Colonic mucosa (tissue), 4 donors: Measurements from ENCODE around the gene RASA1. TPM values are rescaled to one million over a fixed set of nuclear protein-coding genes. Genes with fewer than 3 reads are reported as not detected.

ENCODE experiments used
- DNase-seq: peaks from one replicate; pipeline ENCODE4 v3.0.0-alpha.2; 2020
- H3K27ac ChIP-seq: fragments of 200-600 bp; one replicate; pipeline ENCODE4 v1.8.0; 2021
- H3K27me3 ChIP-seq: fragments of 200-600 bp; one replicate; pipeline ENCODE4 v1.8.0; 2021
- H3K36me3 ChIP-seq: fragments of 200-600 bp; one replicate; pipeline ENCODE4 v1.8.0; 2021
- H3K4me1 ChIP-seq: fragments of 200-600 bp; one replicate; pipeline ENCODE4 v1.8.0; 2021; ENCODE audit warnings: mild to moderate bottlenecking
- H3K4me3 ChIP-seq: fragments of 200-600 bp; one replicate; pipeline ENCODE4 v1.8.0; 2021
- H3K9ac ChIP-seq, 2 donors: one replicate each; pipeline ENCODE4 v1.7.0; 2013; ENCODE audit warnings: control low read depth in 2 of 2, low read depth in 2 of 2, low read length in 2 of 2
- H3K9me3 ChIP-seq: fragments of 200-600 bp; one replicate; pipeline ENCODE4 v1.8.0; 2021
- intact Hi-C: fragments of 100-400 bp; cut with DNase I; formaldehyde crosslinking; loops from one replicate; pipeline ENCODE4 v1.14.1; 2022
- total RNA-seq, 2 donors: library from RNA; stranded (reverse); fragmentation: NEBNext Ultra II Directional in 1 of 2; extraction: Animal tissue kit (Norgen Biotek cat#: 25700) in 1 of 2; gene quantifications; one replicate each; pipeline ENCODE4 v1.2.1, GENCODE V29; 2021
- TF ChIP-seq, protein P1 (sequence below): fragments of 200-600 bp; IDR thresholded peaks from one replicate; pipeline ENCODE4 v1.8.0; 2022; ENCODE audit warnings: antibody characterized with exemption, mild to moderate bottlenecking
- donor health status: healthy.
- donor health status: DM: no; HTN: no; CAD: no.
- donor health status: DM: no; HTN: no; CAD: no.

RASA1 gene
- total RNA-seq, 2 donors from 2014 or later = 24.1 to 28.8 TPM

DNA sequence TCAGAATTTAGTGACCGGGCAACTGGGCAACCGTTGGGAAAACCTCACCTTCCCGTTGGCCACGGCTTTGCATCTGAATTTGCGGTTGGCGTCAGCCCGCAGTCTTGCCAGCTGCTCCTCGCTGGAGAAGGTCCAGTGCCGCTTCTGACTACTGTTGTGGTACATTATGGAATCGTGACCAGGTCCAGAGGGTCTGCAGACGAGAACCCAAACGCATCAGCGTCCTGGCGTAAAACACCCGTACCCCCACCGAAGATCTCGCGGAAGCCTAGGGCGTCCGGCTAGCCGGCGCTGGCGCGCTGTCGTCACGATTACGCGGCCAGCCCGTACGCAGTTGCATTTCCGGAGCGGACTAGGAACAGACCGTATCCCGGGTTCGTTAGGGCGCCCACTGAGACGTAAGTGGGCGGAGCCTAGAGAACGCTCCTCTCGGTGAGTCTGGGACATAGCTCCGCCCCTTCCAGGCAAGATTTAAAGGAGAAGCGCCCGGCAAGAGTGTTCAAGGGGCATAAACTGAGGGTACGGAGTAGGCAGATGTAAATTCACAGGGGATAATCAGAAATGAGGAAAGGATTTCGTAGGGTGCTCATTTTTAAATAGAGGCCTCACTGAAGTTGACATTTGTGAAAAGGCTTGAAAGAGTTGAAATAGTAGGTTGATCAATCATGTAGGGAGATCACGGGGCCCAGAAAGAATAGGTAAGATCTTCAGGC, 145.1 kb downstream of the RASA1 start, which contains the start of gene CCNH:
TSS of gene CCNH (minus strand) at position 301 of the 713 bp plus-strand sequence. CDS start at position 165, 136 bp downstream.
- intact Hi-C loops = no loop called here
- TF ChIP-seq, protein P1, sequence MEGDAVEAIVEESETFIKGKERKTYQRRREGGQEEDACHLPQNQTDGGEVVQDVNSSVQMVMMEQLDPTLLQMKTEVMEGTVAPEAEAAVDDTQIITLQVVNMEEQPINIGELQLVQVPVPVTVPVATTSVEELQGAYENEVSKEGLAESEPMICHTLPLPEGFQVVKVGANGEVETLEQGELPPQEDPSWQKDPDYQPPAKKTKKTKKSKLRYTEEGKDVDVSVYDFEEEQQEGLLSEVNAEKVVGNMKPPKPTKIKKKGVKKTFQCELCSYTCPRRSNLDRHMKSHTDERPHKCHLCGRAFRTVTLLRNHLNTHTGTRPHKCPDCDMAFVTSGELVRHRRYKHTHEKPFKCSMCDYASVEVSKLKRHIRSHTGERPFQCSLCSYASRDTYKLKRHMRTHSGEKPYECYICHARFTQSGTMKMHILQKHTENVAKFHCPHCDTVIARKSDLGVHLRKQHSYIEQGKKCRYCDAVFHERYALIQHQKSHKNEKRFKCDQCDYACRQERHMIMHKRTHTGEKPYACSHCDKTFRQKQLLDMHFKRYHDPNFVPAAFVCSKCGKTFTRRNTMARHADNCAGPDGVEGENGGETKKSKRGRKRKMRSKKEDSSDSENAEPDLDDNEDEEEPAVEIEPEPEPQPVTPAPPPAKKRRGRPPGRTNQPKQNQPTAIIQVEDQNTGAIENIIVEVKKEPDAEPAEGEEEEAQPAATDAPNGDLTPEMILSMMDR = no peak

DNA sequence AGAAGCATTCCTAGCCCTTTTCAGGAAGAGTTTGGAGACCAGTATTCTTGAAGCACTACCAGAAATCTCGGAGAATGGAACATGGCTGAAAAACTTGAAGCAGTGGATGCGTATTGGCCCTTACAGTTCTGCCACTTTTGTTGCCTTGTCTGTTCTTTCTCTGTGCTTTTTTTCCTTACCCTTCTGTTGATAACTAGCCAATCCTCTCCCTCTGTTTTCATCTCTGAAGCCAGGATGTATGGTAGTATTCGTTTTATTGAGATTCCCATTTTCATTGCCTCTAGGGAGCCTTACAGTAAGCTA, 145.6 kb downstream of the RASA1 start:
- H3K4me1 ChIP-seq = no peaks in the 10 kb centered on the region
- peak overlapping the region; percentile 94 for H3K27ac ChIP-seq
- H3K9ac ChIP-seq = peak overlapping the region; percentile 15 to 98
- intact Hi-C loops = no loop called here
- peak; percentile 19 for DNase-seq
- no peaks in the 10 kb centered on the region for H3K9me3 ChIP-seq
- H3K36me3 ChIP-seq = no peaks in the 10 kb centered on the region
- no peaks in the 10 kb centered on the region for H3K27me3 ChIP-seq
- TF ChIP-seq, protein P1 = no peak
- H3K4me3 ChIP-seq = peak overlapping the region; percentile 76

More for the DNA sequence above, 145.1 kb downstream of the RASA1 start, which contains the start of gene CCNH:
- H3K9me3 ChIP-seq = no peaks in the 10 kb centered on the region
- no peaks in the 10 kb centered on the region for H3K27me3 ChIP-seq
- H3K9ac ChIP-seq = peak within 1 kb of the TSS; percentile 89 to 98
- H3K4me3 ChIP-seq = peak within 1 kb of the TSS; percentile 76
- peak; percentile 98 for DNase-seq
- H3K27ac ChIP-seq = peak within 1 kb of the TSS; percentile 94
- H3K4me1 ChIP-seq = no peaks in the 10 kb centered on the region
- no peaks in the 10 kb centered on the region for H3K36me3 ChIP-seq

DNA sequence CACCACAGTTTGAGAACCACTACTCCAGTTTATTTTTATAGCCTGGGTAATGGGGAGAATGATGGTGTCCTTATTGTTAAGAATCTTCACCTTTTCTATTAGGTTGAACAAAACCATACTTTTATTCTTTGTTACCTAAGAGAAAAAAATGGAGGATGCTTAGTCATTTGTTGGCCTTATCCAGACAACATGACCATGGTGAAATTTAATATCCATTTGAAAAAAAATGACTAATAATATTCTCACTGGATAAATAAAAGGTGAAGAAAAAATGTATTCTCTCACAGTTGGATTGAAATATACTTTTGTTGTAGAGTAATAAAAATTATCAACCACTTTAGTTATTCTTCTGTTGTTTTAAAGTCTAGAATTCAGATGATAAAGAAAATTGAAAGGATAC, 150.8 kb downstream of the RASA1 start:
- intact Hi-C loops = no loop called here
- TF ChIP-seq, protein P1 = no peak
- H3K27ac ChIP-seq = no peak overlapping the region
- DNase-seq = no peak
- H3K4me1 ChIP-seq = no peaks in the 10 kb centered on the region
- no peaks in the 10 kb centered on the region for H3K9me3 ChIP-seq
- no peaks in the 10 kb centered on the region for H3K27me3 ChIP-seq
- H3K4me3 ChIP-seq = no peak overlapping the region
- H3K36me3 ChIP-seq = no peaks in the 10 kb centered on the region
- H3K9ac ChIP-seq = no peak overlapping the region

DNA sequence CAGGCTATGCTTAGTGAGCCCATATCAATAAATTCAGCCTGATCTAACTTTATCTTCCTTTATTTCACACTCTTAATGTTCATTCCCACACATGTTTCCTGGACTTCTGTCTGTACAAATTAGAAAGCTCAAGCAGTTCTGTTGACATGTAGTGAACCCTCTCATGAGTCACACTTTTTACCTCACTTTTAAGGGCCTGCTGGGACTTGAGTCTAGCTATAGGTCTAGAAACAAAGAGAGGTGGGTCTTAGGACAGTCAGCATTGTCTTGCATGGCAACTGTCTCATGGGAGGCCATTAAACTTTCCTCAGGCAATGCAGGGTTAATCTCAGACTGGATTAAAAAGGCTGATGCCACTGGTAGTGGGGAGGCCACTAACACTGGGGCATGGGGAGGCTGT, 153.6 kb downstream of the RASA1 start:
- no peak overlapping the region for H3K27ac ChIP-seq

DNA sequence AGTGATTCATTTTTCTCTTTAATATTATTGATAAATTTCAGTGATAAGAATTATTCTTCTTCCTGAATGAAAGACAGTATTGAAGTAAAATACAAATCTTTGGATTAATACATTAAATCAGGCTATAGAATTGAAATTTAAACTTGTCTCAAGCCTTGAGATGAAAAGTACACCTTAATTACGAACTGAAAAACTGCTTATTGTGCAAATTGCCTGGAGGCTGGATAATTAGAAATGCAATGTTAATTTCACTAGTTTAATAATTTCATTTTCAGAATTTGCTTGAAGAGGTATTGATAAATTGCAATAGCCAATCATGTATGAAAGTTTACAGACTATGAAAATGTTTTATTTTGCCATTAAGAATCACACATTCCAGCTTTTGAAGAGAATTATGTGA, 156.1 kb downstream of the RASA1 start:
- H3K9ac ChIP-seq = no peak overlapping the region
- TF ChIP-seq, protein P1 = no peak
- DNase-seq = no peak
- H3K9me3 ChIP-seq = no peaks in the 10 kb centered on the region
- no peaks in the 10 kb centered on the region for H3K36me3 ChIP-seq
- intact Hi-C loops = loop anchor here (10.0 kb wide), 1 partner anchor 351 kb away; no protein-coding TSS in a partner anchor
- no peak overlapping the region for H3K4me3 ChIP-seq
- H3K4me1 ChIP-seq = no peaks in the 10 kb centered on the region
- H3K27me3 ChIP-seq = no peaks in the 10 kb centered on the region
- H3K27ac ChIP-seq = no peak overlapping the region

More for the DNA sequence above, 153.6 kb downstream of the RASA1 start:
- no peak for DNase-seq
- TF ChIP-seq, protein P1 = no peak
- no peak overlapping the region for H3K9ac ChIP-seq
- H3K4me1 ChIP-seq = no peaks in the 10 kb centered on the region
- H3K27me3 ChIP-seq = no peaks in the 10 kb centered on the region
- intact Hi-C loops = loop anchor here (10.0 kb wide), 1 partner anchor 353 kb away; no protein-coding TSS in a partner anchor
- H3K9me3 ChIP-seq = no peaks in the 10 kb centered on the region
- no peak overlapping the region for H3K4me3 ChIP-seq
- no peaks in the 10 kb centered on the region for H3K36me3 ChIP-seq
